ENCODE data around the gene REEP3. TPM values are rescaled to one million over a fixed set of nuclear protein-coding genes. Genes with fewer than 3 reads are reported as not detected.

The REEP3 gene
- total and polyA plus RNA-seq, 2 of the 4 experiments (the other 2 are of a cell fraction): 11.7 to 28.9 TPM

- no peak overlapping the region for H2AK5ac ChIP-seq (ENCODE audit: low read depth, low read length)
Observed at GRCh38 chr10:63487990-63488389, 33.2 kb upstream of the REEP3 start.

More at GRCh38 chr10:63487990-63488389, 33.2 kb upstream of the REEP3 start:
- Histone ChIP-seq H3K79me1 (ENCODE audit: low read depth in 1 of 2, low read length in 2 of 2) (peaks cover 36 to 70% of the 10 kb centered on the region in 2 experiments), H2BK20ac (ENCODE audit: low read depth, low read length) (no peak overlapping the region), H3K9ac (ENCODE audit: low read depth, low read length) (no peak overlapping the region), H3K4ac (ENCODE audit: low read depth, low read length) (no peak overlapping the region), H4K20me1 (ENCODE audit: insufficient read depth, low read length) (peaks cover 20% of the 10 kb centered on the region), H3K9me1 (ENCODE audit: insufficient read depth, low read length) (peaks cover 6% of the 10 kb centered on the region; the same call in 1 of the 2 replicates), H3K4me3 (ENCODE audit: insufficient read depth, low read depth, low read length) (no peak overlapping the region), H3K4me2 (ENCODE audit: low read depth, low read length) (no peak overlapping the region), H3K9me3 (ENCODE audit: control insufficient read depth, insufficient read depth, low read length) (peaks cover 2% of the 10 kb centered on the region; the same call in 1 of the 2 replicates), H2BK120ac (ENCODE audit: low read depth, low read length) (no peak overlapping the region), H2BK5ac (ENCODE audit: low read depth, low read length, poor library complexity, severe bottlenecking) (no peak overlapping the region), H3K23ac (ENCODE audit: low read depth, low read length) (no peak overlapping the region), H3K27me3 (ENCODE audit: control insufficient read depth, insufficient read depth, low read length) (no peaks in the 10 kb centered on the region), H3K36me3 (ENCODE audit: control insufficient read depth, insufficient read depth, low read length) (no peaks in the 10 kb centered on the region), H4K8ac (ENCODE audit: low read depth in 2 of 2, low read length in 2 of 2) (no peak overlapping the region), H3K4me1 (ENCODE audit: control insufficient read depth, insufficient read depth, low read length) (peaks cover 5% of the 10 kb centered on the region), H4K5ac (ENCODE audit: low read depth, low read length) (no peak overlapping the region), H3K27ac (ENCODE audit: insufficient read depth, low read length) (no peak overlapping the region), H3K18ac (ENCODE audit: low read depth, low read length) (no peak overlapping the region), H2AFZ (replicated peaks; ENCODE audit: low read length, poor library complexity) (no peak overlapping the region), H2AK9ac (replicated peaks; ENCODE audit: low read depth, low read length, poor library complexity) (no peak overlapping the region), H3K56ac (ENCODE audit: extremely low read depth, insufficient read depth, low read length) (no peak overlapping the region), H4K91ac (ENCODE audit: insufficient read depth, low read depth, low read length) (no peak overlapping the region), H2BK15ac (ENCODE audit: low read depth, low read length) (no peak overlapping the region), H3K14ac (replicated peaks; ENCODE audit: low read depth, low read length) (no peak overlapping the region)
- WGBS, 2 experiments (ENCODE audit: extremely low coverage in 2 of 2, insufficient read length in 1 of 2): no CpG with 5 or more reads among the region's 3 CpGs
- ChIA-PET CTCF (interaction anchor here (0.6 kb wide), 1 partner anchor 140 kb away, joined by 3 read pairs; no protein-coding TSS in a partner anchor), POLR2A (ENCODE audit: unreplicated experiment) (no interaction called here)
- in situ Hi-C loops (cut with MboI; ENCODE audit: low sequenced_read_pairs): no loop called here
- DNase-seq (no peak), ATAC-seq (ENCODE audit: low read depth) (no peak)
- dilution Hi-C loops (cut with HindIII; ENCODE audit: low sequenced_read_pairs, unreplicated experiment): no loop called here
- no TSS peak for BruUV-seq (replicated peaks)
- no peak for TF ChIP-seq SMC3 (IDR thresholded peaks at IDR 0.05; ENCODE audit: low read depth, low read length)
- intact Hi-C loops (cut with micrococcal nuclease): no loop called here

Measured in IMR-90 (cell line).